HepG2 (cell line): ENCODE results near the gene EIF3L. TPM values are rescaled to one million over a fixed set of nuclear protein-coding genes. Genes with fewer than 3 reads are reported as not detected.

Experiments used
- ATAC-seq: fragments of 200-7000 bp; cut with Tn5 transposase; 3 replicates; pipeline ENCODE4 v1.9.1; 2020; ENCODE audit warnings: mild to moderate bottlenecking, moderate library complexity
- BruUV-seq: library from RNA; stranded (reverse); fragments of 400-500 nt; replicated peaks from 2 replicates; lab custom pipeline; 2021; lab: Mats Ljungman, UMichigan
- CTCF ChIA-PET: fragments of 300-600 bp; formaldehyde crosslinking; extraction: SDS; loops from one replicate; lab custom pipeline; 2021; ENCODE audit warnings: low total read pairs, inconsistent platforms, low intra/inter-chr PET ratio; lab: Yijun Ruan, JAX
- POLR2A ChIA-PET: fragments of 350-600 bp; sonication (Branson Sonifier 250); formaldehyde crosslinking; loops from one replicate; lab custom pipeline; 2020; ENCODE audit warnings: antibody characterized with exemption, inconsistent platforms; lab: Yijun Ruan, JAX
- DNase-seq: peaks from one replicate; pipeline ENCODE4 v3.0.0-alpha.2; 2015; ENCODE audit warnings: low spot score
- FAIRE-seq: peaks from 3 replicates; lab custom pipeline; 2011; peaks lifted over from hg19 to GRCh38; lab: Jason Lieb, UNC
- H2AFZ ChIP-seq: one replicate; pipeline ENCODE4 v1.6.1; 2011; ENCODE audit warnings: low read length, inconsistent platforms
- H3K27ac ChIP-seq: fragments of 300-600 bp; 3 replicates; pipeline ENCODE4 v1.8.0; 2011; ENCODE audit warnings: mixed run types, mild to moderate bottlenecking, mixed read lengths, low read length, inconsistent platforms; ENCODE audit not compliant: insufficient read depth; ENCODE audit errors: extremely low read length
- H3K27me3 ChIP-seq, 2 experiments: fragments of 200-600 bp in 1 of 2; 2 replicates in 1 of 2; 3 replicates in 1 of 2; pipeline versions ENCODE4 v1.6.0 to v1.8.0; 2011; ENCODE audit warnings: low read length in 2 of 2, mild to moderate bottlenecking in 2 of 2, moderate library complexity in 2 of 2, inconsistent platforms in 1 of 2; ENCODE audit not compliant: insufficient read depth in 2 of 2, control insufficient read depth in 1 of 2
- H3K36me3 ChIP-seq, 2 experiments: fragments of 200-600 bp in 1 of 2; replicated peaks in 1 of 2; 2 replicates in 1 of 2; 3 replicates in 1 of 2; pipeline versions ENCODE4 v1.5.1 to v1.8.0; 2011; ENCODE audit warnings: low read length in 2 of 2, inconsistent platforms in 1 of 2; ENCODE audit not compliant: insufficient read depth in 2 of 2, control insufficient read depth in 1 of 2
- H3K4me1 ChIP-seq: 2 replicates; pipeline ENCODE4 v1.5.1; 2012; ENCODE audit warnings: low read length, inconsistent platforms; ENCODE audit not compliant: insufficient read depth
- H3K4me2 ChIP-seq: 2 replicates; pipeline ENCODE4 v1.6.0; 2011; ENCODE audit warnings: low read depth, low read length, inconsistent platforms
- H3K4me3 ChIP-seq, 3 experiments: fragments of 200-600 bp in 1 of 3; sonication (generic), shearing (Covaris generic) in 1 of 3; replicated peaks in 1 of 3; 2 replicates each; pipeline ENCODE4 v1.5.1; 2011 to 2016; ENCODE audit warnings: low read length in 3 of 3, inconsistent platforms in 2 of 3, low read depth in 2 of 3, mild to moderate bottlenecking in 2 of 3, control low read depth in 1 of 3, mixed read lengths in 1 of 3; ENCODE audit not compliant: insufficient read depth in 1 of 3
- H3K79me2 ChIP-seq: one replicate; pipeline ENCODE4 v1.6.1; 2011; ENCODE audit warnings: low read length, inconsistent platforms; ENCODE audit not compliant: insufficient read depth
- H3K9ac ChIP-seq: 2 replicates; pipeline ENCODE4 v1.6.0; 2011; ENCODE audit warnings: mild to moderate bottlenecking, low read depth, low read length, inconsistent platforms; ENCODE audit not compliant: insufficient read depth
- H3K9me3 ChIP-seq: 2 replicates; pipeline ENCODE4 v1.5.1; 2012; ENCODE audit warnings: mild to moderate bottlenecking, low read length
- H4K20me1 ChIP-seq: 2 replicates; pipeline ENCODE4 v1.6.0; 2011; ENCODE audit warnings: inconsistent platforms, mild to moderate bottlenecking, low read length, moderate library complexity; ENCODE audit not compliant: insufficient read depth
- AGO2 ChIP-seq: fragments of 200-400 bp; formaldehyde crosslinking; optimal IDR thresholded peaks from 2 replicates; pipeline ENCODE3; 2017; ENCODE audit warnings: mild to moderate bottlenecking, low read depth, low read length, moderate library complexity
- GABPB1 ChIP-seq: IDR thresholded peaks from 2 replicates; pipeline ENCODE4 v1.6.1; 2016; ENCODE audit warnings: mild to moderate bottlenecking, missing genetic modification reagents, moderate library complexity, missing compliant biosample characterization
- NKX3-1 ChIP-seq: sonication (generic); formaldehyde crosslinking; IDR thresholded peaks from 2 replicates; pipeline ENCODE4 v1.5.0; 2020; ENCODE audit warnings: missing genetic modification reagents
- NRL ChIP-seq: sonication (generic); formaldehyde crosslinking; IDR thresholded peaks from 2 replicates; pipeline ENCODE4 v1.5.0; 2020; ENCODE audit warnings: missing genetic modification reagents, mild to moderate bottlenecking, moderate library complexity, borderline replicate concordance
- PCBP1 ChIP-seq: fragments of 200-400 bp; formaldehyde crosslinking; IDR thresholded peaks from 2 replicates; pipeline ENCODE4 v1.6.1; 2017; ENCODE audit warnings: mild to moderate bottlenecking, low read depth, low read length, borderline replicate concordance
- POLR2A ChIP-seq, 2 experiments: IDR thresholded peaks; 2 replicates each; pipeline ENCODE4 v1.6.1; 2011; ENCODE audit warnings: low read depth in 2 of 2, low read length in 2 of 2, mild to moderate bottlenecking in 1 of 2, moderate library complexity in 1 of 2; ENCODE audit not compliant: insufficient read depth in 1 of 2
- ZNF720 ChIP-seq: sonication (generic); formaldehyde crosslinking; IDR thresholded peaks from 2 replicates; pipeline ENCODE4 v1.4.0; 2020; ENCODE audit warnings: missing genetic modification reagents
- WGBS: methylation state at CpG from one replicate; pipeline ENCODE4 v1.1.6; 2017; ENCODE audit warnings: low lambda C conversion rate; 5-methylcytosine and 5-hydroxymethylcytosine counted together
- in situ Hi-C: cut with HindIII; loops from 2 replicates; pipeline ENCODE4 v1.10.0; 2017; ENCODE audit warnings: low pct_unique_long_range_greater_than_20kb; ENCODE audit not compliant: extremely low pct_ligation_motif_present
- intact Hi-C: fragments of 100-400 bp; cut with micrococcal nuclease; formaldehyde crosslinking; loops from one replicate; pipeline ENCODE4 v1.10.0; 2022; ENCODE audit not compliant: unreplicated experiment
- polyA plus RNA-seq, 8 experiments: library from polyadenylated mRNA; depleted of rRNA in 3 of 8; stranded (reverse) in 7 of 8; unstranded in 1 of 8; fragments of >200 nt; fragmentation: Illumina TruSeq in 4 of 8; extraction: Trizol in 4 of 8; gene quantifications; 2 replicates each; pipeline versions ENCODE4 v1.2.1 to v1.2.3, GENCODE V29; 2011 to 2016; ENCODE audit warnings: low read depth in 4 of 8, missing spikeins in 1 of 8, mixed read lengths in 1 of 8; ENCODE audit not compliant: insufficient read depth in 1 of 8
- total RNA-seq, 5 experiments: library from RNA; depleted of rRNA; stranded (reverse); fragments of >200 nt; fragmentation: Illumina TruSeq; extraction: Trizol; gene quantifications; 2 replicates each; pipeline ENCODE4 v1.2.3, GENCODE V29; 2016; ENCODE audit warnings: low read depth in 1 of 5

EIF3L gene
- total and polyA plus RNA-seq, 2 of the 13 experiments (the other 11 are each of a cell fraction or from before 2014, with no cell fraction given), result 514 to 793 TPM

DNA sequence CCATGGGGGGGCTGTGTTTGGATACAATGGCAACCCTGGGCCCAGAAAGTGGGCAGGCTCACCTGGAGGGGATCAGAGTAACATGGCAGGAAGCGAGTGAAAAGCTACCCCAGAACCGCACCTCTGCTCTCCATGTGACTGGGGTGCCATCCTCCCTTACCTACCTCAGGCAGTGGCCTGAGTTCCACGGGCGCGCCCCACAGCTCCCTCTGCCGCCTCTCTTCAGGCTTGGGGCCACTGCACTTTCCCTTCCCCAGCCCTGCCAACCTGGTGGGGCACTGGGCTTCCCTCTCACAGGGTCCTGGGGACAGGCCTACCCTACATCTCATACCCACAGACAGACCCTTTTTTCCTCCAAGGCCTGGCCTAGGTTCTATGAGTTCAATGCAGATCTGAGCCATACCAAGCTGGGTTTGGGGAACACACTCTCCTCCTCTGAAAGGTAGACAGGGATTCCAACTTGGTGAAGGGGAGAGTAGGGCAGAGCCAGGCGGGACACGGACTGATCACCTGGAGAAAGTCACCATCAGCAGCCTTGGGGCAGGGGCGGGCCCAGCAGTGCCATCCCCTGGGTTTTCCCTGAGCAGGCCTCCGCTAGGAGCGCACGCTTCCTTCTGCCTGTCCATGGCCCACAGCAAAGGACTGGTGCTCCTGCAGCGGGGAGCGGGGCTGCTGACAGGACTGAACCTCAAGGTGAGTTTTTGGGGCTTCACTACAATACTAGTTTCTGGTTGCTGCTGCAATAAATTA lies 19.0 kb upstream of the EIF3L start:
- Histone ChIP-seq H4K20me1 (no peaks in the 10 kb centered on the region), H3K9ac (no peak overlapping the region), H3K4me1 (peaks cover 28% of the 10 kb centered on the region), H3K79me2 (no peaks in the 10 kb centered on the region), H2AFZ (no peak overlapping the region), H3K4me2 (no peak overlapping the region), H3K36me3 (peaks cover 32 to 45% of the 10 kb centered on the region in 2 experiments), H3K4me3 (no peak overlapping the region), H3K27ac (no peak overlapping the region), H3K27me3 (no peaks in the 10 kb centered on the region), H3K9me3 (no peaks in the 10 kb centered on the region)
- DNase-seq (no peak), FAIRE-seq (no peak), ATAC-seq (no peak)
- TF ChIP-seq PCBP1, result no peak
- TF ChIP-seq NRL (CRISPR knock-in tag), result no peak
- 0 out of 4 replicates have a peak, but pooled peaks of 1 of the 2 experiments have one; percentile 29 for TF ChIP-seq POLR2A (IDR thresholded peaks at IDR 0.05; ENCODE audit: insufficient read depth in 1 of 2, low read depth in 2 of 2, low read length in 2 of 2)
- no peak for TF ChIP-seq NKX3-1
- no peak for TF ChIP-seq GABPB1
- peak; percentile 68 for TF ChIP-seq AGO2
- ChIA-PET POLR2A (interaction anchor here (1.5 to 2.3 kb wide), 3 partner anchors 12 to 14 kb away, joined by 4 to 8 read pairs (median 7); partner anchors contain the start of gene ANKRD54), CTCF (no interaction called here)
- BruUV-seq, result no TSS peak
- 93% methylated on average over 14 of the region's 14 CpGs for WGBS
- in situ Hi-C loops, result no loop called here
- intact Hi-C loops, result no loop called here

DNA sequence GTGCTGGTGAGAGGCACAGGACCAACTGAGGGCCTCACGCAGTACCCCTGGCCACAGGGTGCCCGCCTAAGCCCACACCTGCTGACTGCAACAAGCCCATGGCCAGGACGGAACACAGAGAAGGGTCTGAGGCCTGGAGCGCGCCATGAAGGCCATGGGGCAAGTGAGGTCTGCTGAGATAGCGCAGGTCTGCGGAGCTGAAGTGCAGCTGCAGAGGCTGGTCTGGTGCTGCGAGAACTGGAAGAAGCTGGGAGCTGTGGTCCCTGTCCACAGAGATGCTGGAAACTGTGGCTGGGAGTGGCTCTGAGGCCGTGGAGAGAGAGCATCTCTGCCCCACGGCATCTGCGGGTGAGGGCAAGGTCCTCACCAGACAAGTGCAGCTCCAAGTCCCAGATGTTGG lies 17.7 kb upstream of the EIF3L start:
- peak overlapping the region; percentile 22; the same call in 1 of the 2 replicates for H3K4me2 ChIP-seq
- peaks cover 32 to 50% of the 10 kb centered on the region in 2 experiments for H3K36me3 ChIP-seq
- in situ Hi-C loops, result no loop called here
- H3K9ac ChIP-seq, result 0 out of 2 replicates have a peak overlapping the region, but pooled peaks have one; percentile 34
- no peak overlapping the region for H3K4me3 ChIP-seq
- peak overlapping the region; percentile 74 for H3K27ac ChIP-seq
- BruUV-seq, result no TSS peak
- H3K27me3 ChIP-seq, result no peaks in the 10 kb centered on the region
- H3K9me3 ChIP-seq, result no peaks in the 10 kb centered on the region
- H3K79me2 ChIP-seq, result no peaks in the 10 kb centered on the region
- no peak for TF ChIP-seq ZNF720
- TF ChIP-seq AGO2, result peak; percentile 69
- TF ChIP-seq, all 625 proteins: peak for 1
- WGBS, result 97% methylated on average over 11 of the region's 11 CpGs
- intact Hi-C loops, result no loop called here
- CTCF ChIA-PET, result no interaction called here
- Histone ChIP-seq H2AFZ (no peak overlapping the region), H4K20me1 (no peaks in the 10 kb centered on the region), H3K4me1 (peaks cover 28% of the 10 kb centered on the region)
- FAIRE-seq, result no peak
- no peak for DNase-seq
- ATAC-seq, result no peak
- POLR2A ChIA-PET, result no interaction called here
